ENCODE data around the gene ZNRF1.
"Not testable (repeated sequence)": the region's sequence is repeated elsewhere in the genome, so short reads cannot be mapped to it uniquely, and the experiment has no call there.

ZNRF1 gene

GRCh38 chr16:75080205-75081029, 81.6 kb downstream of the ZNRF1 start:
- peak; percentile 55 for DNase-seq (ENCODE audit: low spot score)

GRCh38 chr16:75081179-75081859, 82.5 kb downstream of the ZNRF1 start:
- DNase-seq (ENCODE audit: low spot score): no peak

DNA sequence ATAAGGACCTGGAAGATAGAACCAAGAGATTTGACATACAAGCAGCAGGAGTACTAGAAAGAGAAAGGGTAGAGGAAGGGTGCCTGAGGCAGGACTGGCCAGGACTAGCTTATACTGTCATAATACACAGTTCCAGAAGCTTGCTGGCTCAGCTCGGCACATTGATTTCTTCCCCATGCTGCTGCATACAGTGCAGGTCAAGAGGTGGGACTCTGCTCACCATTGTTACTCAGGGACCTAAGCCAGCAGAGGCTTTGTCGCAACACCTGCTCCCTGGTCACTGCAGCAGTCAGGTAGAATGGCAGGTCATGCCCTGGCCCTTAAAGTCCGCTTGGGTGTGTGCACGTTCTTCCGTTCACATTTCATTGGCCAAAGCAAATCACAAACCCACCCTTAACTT, 85.0 kb downstream of the ZNRF1 start:
- DNase-seq (ENCODE audit: low spot score): no peak

- no peak for DNase-seq (ENCODE audit: low spot score)
Observed at GRCh38 chr16:75085556-75085955, 86.7 kb downstream of the ZNRF1 start.

GRCh38 chr16:75086281-75086680, 87.5 kb downstream of the ZNRF1 start:
- DNase-seq (ENCODE audit: low spot score): no peak

DNA sequence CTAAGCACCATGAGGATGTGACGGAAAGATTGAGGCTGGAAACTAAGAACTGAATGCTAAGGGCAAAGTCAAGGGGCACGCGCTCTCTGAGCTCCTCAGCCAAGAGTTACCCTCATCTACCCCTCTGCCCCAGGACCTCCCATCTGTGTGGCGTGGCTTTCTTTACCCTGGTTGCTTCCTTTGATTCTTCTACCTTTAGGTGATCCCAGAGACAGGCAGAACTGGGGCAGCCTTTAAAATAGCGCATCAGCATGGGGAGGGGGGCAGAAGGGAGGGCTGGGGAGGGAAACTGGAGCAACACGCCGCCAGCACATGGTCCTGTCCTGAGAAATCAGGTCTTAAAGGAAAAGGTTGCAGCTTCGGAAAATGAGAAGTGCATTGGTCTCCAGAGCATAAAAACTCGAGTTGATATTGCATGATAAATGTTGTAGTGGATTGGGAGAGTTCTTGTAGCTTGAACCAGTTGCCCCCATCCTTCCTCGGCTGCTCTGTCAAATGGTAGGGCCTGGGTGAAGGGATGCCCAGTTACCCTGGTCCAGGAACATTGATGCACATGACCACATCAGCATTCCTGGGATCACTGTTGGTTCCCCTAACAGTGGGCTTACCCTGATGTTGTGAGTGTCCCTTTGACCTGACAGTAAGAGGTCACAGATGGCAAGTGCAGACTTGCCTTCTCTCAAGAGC, 88.0 kb downstream of the ZNRF1 start:
- DNase-seq (ENCODE audit: low spot score): no peak

DNA sequence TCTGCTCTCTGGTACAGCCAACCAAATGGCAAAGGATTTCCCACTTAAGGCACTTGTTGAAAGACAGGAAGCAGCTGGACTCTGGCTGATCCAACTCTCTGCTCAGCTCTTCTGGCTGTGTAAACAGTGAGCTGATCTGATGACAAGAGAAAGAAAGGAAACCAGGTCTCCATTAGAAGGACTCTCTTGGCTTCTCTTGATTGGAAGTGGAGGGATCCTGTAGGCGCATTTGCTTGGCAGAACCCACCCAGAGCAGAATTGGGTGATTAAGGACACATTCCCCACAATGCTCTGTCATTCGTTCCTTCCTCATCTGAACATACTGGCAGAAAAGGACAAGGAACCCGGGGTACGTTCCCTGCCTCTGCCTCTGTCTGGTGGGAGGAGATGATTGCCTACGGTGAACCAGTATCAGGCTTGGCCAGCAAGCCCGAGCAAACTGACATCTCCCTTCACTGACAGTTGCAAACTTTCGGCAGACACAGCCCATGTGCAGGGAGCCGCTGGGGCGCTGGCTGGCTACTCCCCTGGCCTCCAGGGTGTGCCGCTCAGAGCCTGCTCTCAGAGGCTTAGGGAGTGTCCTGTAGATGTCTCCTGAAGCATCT, 88.7 kb downstream of the ZNRF1 start:
- DNase-seq (ENCODE audit: low spot score): no peak

GRCh38 chr16:75088216-75088615, 89.4 kb downstream of the ZNRF1 start:
- DNase-seq (ENCODE audit: low spot score): no peak

- no peak for DNase-seq (ENCODE audit: low spot score)
Observed at GRCh38 chr16:75088934-75089333, 90.1 kb downstream of the ZNRF1 start.

GRCh38 chr16:75089486-75090202, 90.8 kb downstream of the ZNRF1 start:
- peak; percentile 12 for DNase-seq (ENCODE audit: low spot score)

GRCh38 chr16:75090899-75091298, 92.1 kb downstream of the ZNRF1 start:
- not testable (repeated sequence) for DNase-seq (ENCODE audit: low spot score)

GRCh38 chr16:75091619-75092018, 92.8 kb downstream of the ZNRF1 start:
- not testable (repeated sequence) for DNase-seq (ENCODE audit: low spot score)

DNA sequence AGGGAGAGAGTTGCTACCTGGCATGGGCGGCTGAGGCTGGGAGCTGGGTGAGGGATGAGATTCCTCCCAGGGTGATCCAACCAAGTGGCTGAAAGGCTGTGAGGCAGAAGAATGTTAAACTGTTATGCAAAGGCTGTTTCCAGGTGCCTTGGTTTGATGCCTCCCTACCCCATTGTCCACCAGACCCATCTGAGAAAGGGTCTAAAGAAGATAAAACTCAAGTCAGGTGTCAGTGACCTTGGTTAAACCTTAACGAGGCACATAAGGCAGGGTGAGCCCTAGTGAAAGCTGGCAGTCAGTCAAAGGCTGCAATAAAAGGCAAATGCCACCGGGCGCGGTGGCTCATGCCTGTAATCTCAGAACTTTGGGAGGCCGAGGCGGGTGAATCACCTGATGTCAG, 94.0 kb downstream of the ZNRF1 start:
- DNase-seq (ENCODE audit: low spot score): no peak

DNA sequence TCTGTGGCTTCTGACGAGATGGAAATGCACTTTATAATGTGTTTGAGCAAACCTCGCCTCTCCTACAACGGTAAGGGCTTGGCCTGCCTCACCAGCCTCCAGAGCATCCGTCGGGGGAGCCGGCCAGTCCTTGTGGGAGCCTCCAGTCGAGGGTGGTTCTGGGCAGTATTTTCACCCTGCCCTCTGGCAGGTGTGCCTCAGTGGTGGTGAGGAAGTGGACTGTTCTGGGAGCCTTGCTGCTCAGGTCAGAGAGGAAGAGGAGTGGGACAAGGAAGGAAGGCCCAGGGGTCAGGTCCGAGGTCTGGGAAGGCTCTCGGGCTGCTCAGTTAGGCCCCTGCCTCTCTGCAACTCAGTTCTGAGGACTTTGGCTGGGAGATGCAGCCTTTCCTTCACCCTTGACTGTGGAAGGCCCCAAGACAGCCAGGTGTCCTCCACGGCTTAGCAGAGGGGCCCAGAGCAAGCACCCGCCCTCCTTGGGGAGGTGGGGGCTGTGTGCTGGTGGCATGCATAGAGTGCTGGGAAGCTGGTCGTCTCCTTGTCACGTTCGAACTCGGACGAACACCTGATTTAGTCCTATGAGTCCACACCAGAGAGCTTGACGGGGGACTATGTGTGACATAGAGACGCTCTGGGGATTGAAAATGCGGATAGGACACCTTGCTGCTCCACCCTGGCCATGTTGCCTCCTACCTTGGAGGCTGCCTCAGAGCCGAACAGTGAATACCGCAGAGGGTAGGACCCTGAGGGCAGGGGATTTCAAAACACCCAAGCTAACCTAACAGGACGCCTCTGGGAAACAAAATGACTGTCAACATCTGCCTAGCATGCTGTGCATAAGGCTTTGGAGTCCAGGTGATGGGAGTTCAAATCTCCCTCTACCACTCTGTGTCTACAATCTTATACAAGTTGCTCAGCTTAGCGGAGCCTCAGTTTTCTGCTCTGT, 95.0 kb downstream of the ZNRF1 start:
- no peak for DNase-seq (ENCODE audit: low spot score)

GRCh38 chr16:75095204-75095621, 96.4 kb downstream of the ZNRF1 start:
- no peak for DNase-seq (ENCODE audit: low spot score)

DNA sequence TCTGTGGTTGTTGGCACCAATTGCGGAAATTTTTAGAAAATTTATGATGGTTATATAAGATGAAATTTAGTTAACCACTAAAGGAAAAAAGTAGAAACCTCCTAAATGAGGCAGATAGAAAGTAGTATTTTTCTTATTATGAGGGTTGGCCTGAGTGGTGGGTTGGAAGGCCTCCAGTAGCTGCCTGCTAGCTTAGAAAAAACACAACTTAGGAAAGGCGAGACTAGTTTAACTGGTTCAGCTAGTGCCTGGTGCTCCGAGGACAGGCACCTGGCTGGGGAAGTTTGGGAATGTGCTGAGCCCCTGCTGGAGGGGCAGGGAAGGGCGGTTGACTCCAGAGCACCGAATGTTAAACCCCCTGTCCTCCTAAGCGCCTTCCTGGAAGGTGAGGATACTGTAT, 97.8 kb downstream of the ZNRF1 start:
- DNase-seq (ENCODE audit: low spot score): no peak

- no peak for DNase-seq (ENCODE audit: low spot score)
Observed at GRCh38 chr16:75097191-75097761, 98.5 kb downstream of the ZNRF1 start.

DNA sequence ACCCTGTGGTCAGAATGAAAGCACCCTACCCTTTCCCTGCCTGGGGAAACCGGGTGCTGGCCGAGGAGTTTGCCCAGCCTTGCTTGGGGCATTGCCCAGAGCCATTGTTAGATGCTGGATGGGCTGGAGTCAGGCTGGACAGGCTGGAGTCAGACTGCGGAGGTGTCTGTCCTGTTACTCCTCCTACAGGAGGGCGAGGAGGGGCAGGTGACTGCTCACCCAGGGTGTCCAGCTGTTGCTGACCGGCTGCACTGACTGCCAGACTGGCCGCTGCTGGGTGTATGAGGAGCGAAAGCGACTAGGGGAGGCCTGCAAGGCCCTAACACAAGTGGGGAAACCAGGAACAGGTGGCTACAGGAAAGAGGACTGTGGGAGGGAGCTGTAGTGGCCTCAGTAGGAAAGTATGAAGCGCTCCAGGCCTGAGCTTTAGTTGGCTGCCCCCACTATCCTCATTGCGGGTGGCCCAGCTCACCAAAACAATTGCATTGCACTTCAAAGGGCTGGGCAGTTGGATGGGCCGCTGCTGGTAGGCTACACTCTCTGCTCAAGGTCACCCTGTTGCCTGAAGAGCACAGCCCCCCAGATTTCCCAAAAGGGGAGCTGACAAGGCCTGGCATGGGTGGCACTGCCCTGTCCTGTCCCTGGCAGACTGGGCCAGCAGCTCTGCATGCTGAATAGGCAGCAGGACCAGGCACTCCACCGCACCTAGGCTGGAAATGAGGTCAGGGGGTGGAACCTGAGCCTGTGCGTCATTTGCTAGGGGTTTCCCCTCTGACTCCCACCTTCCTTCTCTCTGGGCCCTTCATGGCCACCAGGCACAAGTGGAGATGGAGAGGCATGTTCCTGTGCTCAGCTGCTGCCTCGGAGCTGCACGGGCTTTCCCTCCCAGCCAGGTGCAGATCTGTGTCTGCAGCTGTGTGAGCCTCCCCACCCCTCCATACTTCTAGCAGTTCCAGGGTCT, 99.4 kb downstream of the ZNRF1 start:
- no peak for DNase-seq (ENCODE audit: low spot score)

- DNase-seq (ENCODE audit: low spot score): no peak
Observed at GRCh38 chr16:75099075-75099667, 100.3 kb downstream of the ZNRF1 start.

All from RKO (cell line).